ENCODE results near the gene THRB.

DNA sequence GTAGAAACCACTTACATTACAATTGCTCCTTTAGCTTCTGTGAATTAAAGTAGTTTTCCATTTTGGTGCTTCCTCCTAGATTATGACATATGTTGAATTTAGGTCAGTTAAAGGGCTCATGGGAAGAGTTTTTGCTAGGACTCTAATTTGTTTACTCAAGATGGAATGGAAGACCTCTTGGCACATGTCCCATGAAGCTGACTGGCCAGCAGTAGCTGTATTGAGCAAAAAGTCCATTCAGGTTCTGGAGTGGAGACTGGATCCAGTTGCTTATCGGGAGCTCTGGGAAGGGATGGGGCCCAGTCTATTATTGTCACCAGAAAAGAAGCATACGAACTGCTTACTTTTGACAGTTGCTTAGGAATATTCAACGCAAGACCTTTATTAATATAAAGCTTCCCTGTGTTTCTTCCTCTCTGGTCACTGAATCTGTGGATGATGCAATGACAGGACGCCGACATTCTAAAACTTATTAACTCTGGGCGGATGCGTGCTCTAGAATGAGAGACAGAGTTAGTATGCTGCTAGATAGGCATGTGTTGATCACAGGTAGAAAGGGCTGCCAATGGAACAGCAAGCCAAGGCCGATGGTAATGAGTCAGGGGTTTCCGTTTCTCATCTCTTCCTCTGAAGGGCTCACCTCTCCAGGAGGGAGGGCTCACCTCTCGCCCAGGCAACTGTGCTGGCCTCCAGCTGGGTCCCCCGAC, 393.8 kb downstream of the THRB start:
- TF ChIP-seq, protein P1, sequence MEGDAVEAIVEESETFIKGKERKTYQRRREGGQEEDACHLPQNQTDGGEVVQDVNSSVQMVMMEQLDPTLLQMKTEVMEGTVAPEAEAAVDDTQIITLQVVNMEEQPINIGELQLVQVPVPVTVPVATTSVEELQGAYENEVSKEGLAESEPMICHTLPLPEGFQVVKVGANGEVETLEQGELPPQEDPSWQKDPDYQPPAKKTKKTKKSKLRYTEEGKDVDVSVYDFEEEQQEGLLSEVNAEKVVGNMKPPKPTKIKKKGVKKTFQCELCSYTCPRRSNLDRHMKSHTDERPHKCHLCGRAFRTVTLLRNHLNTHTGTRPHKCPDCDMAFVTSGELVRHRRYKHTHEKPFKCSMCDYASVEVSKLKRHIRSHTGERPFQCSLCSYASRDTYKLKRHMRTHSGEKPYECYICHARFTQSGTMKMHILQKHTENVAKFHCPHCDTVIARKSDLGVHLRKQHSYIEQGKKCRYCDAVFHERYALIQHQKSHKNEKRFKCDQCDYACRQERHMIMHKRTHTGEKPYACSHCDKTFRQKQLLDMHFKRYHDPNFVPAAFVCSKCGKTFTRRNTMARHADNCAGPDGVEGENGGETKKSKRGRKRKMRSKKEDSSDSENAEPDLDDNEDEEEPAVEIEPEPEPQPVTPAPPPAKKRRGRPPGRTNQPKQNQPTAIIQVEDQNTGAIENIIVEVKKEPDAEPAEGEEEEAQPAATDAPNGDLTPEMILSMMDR (conservative IDR thresholded peaks at IDR 0.05): no peak
- TF ChIP-seq EZH2 (IDR thresholded peaks at IDR 0.05; ENCODE audit: low read depth): no peak
